Thyroid gland (tissue), 4 donors: ENCODE results near the gene CBL. TPM values are rescaled to one million over a fixed set of nuclear protein-coding genes. Genes with fewer than 3 reads are reported as not detected.
"Not testable (repeated sequence)": the region's sequence is repeated elsewhere in the genome, so short reads cannot be mapped to it uniquely, and the experiment has no call there.

Source experiments
- DNase-seq, 2 donors: peaks; one replicate each; pipeline ENCODE4 v3.0.0-alpha.2; 2019
- H3K27ac ChIP-seq, 3 donors: fragments of 200-600 bp; sonication (generic); 1 replicate in 2 of 3; 2 replicates in 1 of 3; pipeline ENCODE4 v1.5.1; 2016 to 2019; ENCODE audit warnings: mild to moderate bottlenecking in 1 of 3, moderate library complexity in 1 of 3
- H3K27me3 ChIP-seq: fragments of 200-600 bp; sonication (generic); one replicate; pipeline ENCODE4 v1.5.1; 2019
- H3K36me3 ChIP-seq, 2 donors: fragments of 200-600 bp; sonication (generic); one replicate each; pipeline ENCODE4 v1.5.1; 2016 to 2019
- H3K4me1 ChIP-seq, 2 donors: fragments of 200-600 bp; sonication (generic); one replicate each; pipeline ENCODE4 v1.5.1; 2017 to 2019
- H3K4me3 ChIP-seq, 3 donors: fragments of 200-600 bp; sonication (generic); replicated peaks in 1 of 3; 1 replicate in 2 of 3; 2 replicates in 1 of 3; pipeline ENCODE4 v1.5.1; 2016; ENCODE audit warnings: mild to moderate bottlenecking in 1 of 3
- H3K9me3 ChIP-seq: fragments of 200-600 bp; sonication (generic); one replicate; pipeline ENCODE4 v1.5.1; 2017
- CTCF ChIP-seq, 6 experiments: fragments of 200-600 bp in 3 of 6; fragments of 450-650 bp in 3 of 6; sonication (generic) in 3 of 6; IDR thresholded peaks; one replicate each; pipeline ENCODE4 v1.5.1; 2016 to 2019; ENCODE audit warnings: antibody characterized with exemption in 6 of 6, mild to moderate bottlenecking in 2 of 6, inconsistent platforms in 1 of 6, moderate library complexity in 1 of 6
- POLR2A ChIP-seq, 2 donors: fragments of 450-650 bp; IDR thresholded peaks; one replicate each; pipeline ENCODE4 v1.6.1; 2017; ENCODE audit warnings: antibody characterized with exemption in 2 of 2, mild to moderate bottlenecking in 2 of 2, moderate library complexity in 1 of 2
- WGBS, 2 donors: methylation state at CpG; one replicate each; pipeline ENCODE4 v1.1.5; 2017; 5-methylcytosine and 5-hydroxymethylcytosine counted together
- intact Hi-C: fragments of 100-400 bp; cut with DNase I; formaldehyde crosslinking; loops from one replicate; pipeline ENCODE4 v1.15.1; 2023
- total RNA-seq, 4 donors: library from RNA; depleted of rRNA; stranded (reverse); fragments of >200 nt; gene quantifications; one replicate each; pipeline ENCODE4 v1.2.3, GENCODE V29; 2016

Gene CBL
- total RNA-seq, 4 donors from 2014 or later = 9.4 to 14.5 (median 13.9) TPM

GRCh38 chr11:119222891-119223290, 16.8 kb downstream of the CBL start:
- WGBS, 2 donors = 97% methylated on average over 5 of the region's 5 CpGs
- Histone ChIP-seq H3K4me3 (no peak overlapping the region), H3K9me3 (no peaks in the 10 kb centered on the region), H3K27me3 (no peaks in the 10 kb centered on the region), H3K4me1 (peaks cover 0 to 4% of the 10 kb centered on the region in 2 donors), H3K27ac (no peak overlapping the region), H3K36me3 (no peaks in the 10 kb centered on the region)
- DNase-seq = no peak
- intact Hi-C loops = no loop called here
- TF ChIP-seq CTCF (IDR thresholded peaks at IDR 0.05) (no peak), POLR2A (IDR thresholded peaks at IDR 0.05) (no peak)

- TF ChIP-seq POLR2A (IDR thresholded peaks at IDR 0.05) = no peak
- TF ChIP-seq CTCF (IDR thresholded peaks at IDR 0.05) = no peak
- no peak overlapping the region for H3K4me3 ChIP-seq
Observed at GRCh38 chr11:119223856-119224255, 17.7 kb downstream of the CBL start.

GRCh38 chr11:119228535-119229287, 22.6 kb downstream of the CBL start:
- intact Hi-C loops, H3K27ac ChIP-seq, H3K4me3 ChIP-seq, H3K4me1 ChIP-seq, H3K36me3 ChIP-seq, DNase-seq, H3K27me3 ChIP-seq, H3K9me3 ChIP-seq: not testable (repeated sequence)
- 89 to 91% methylated on average over 9 of the region's 9 CpGs for WGBS, 2 donors

More at GRCh38 chr11:119223856-119224255, 17.7 kb downstream of the CBL start:
- Histone ChIP-seq H3K27me3 (no peaks in the 10 kb centered on the region), H3K9me3 (no peaks in the 10 kb centered on the region), H3K27ac (no peak overlapping the region), H3K36me3 (no peaks in the 10 kb centered on the region), H3K4me1 (peaks cover 0 to 4% of the 10 kb centered on the region in 2 donors)
- WGBS, 2 donors = 95 to 100% methylated on average over 1 of the region's 1 CpG
- no peak for DNase-seq
- intact Hi-C loops = no loop called here

- no peak overlapping the region for H3K27ac ChIP-seq
Observed at GRCh38 chr11:119229288-119229672, 23.1 kb downstream of the CBL start.

GRCh38 chr11:119229741-119230140, 23.6 kb downstream of the CBL start:
- no peak for DNase-seq
- no peaks in the 10 kb centered on the region for H3K36me3 ChIP-seq
- no peaks in the 10 kb centered on the region for H3K27me3 ChIP-seq
- 93 to 95% methylated on average over 4 of the region's 4 CpGs for WGBS, 2 donors
- intact Hi-C loops = no loop called here
- no peak overlapping the region for H3K27ac ChIP-seq
- no peaks in the 10 kb centered on the region for H3K9me3 ChIP-seq
- TF ChIP-seq POLR2A (IDR thresholded peaks at IDR 0.05) (no peak), CTCF (IDR thresholded peaks at IDR 0.05) (no peak)
- H3K4me1 ChIP-seq = no peaks in the 10 kb centered on the region
- no peak overlapping the region for H3K4me3 ChIP-seq

More at GRCh38 chr11:119229288-119229672, 23.1 kb downstream of the CBL start:
- no peaks in the 10 kb centered on the region for H3K27me3 ChIP-seq
- no peak overlapping the region for H3K4me3 ChIP-seq
- H3K9me3 ChIP-seq = no peaks in the 10 kb centered on the region
- WGBS, 2 donors = 87 to 93% methylated on average over 3 of the region's 3 CpGs
- DNase-seq = no peak
- no peaks in the 10 kb centered on the region for H3K4me1 ChIP-seq
- intact Hi-C loops = no loop called here
- no peaks in the 10 kb centered on the region for H3K36me3 ChIP-seq
- TF ChIP-seq POLR2A (IDR thresholded peaks at IDR 0.05) (no peak), CTCF (IDR thresholded peaks at IDR 0.05) (no peak)
